ENCODE measurements around the gene TXNDC17. TPM values are rescaled to one million over a fixed set of nuclear protein-coding genes. Genes with fewer than 3 reads are reported as not detected.

The TXNDC17 gene
- total and polyA plus RNA-seq, 2 of the 8 experiments (the other 6 are each of a cell fraction or from before 2014, with no cell fraction given), result 182 to 410 TPM

DNA sequence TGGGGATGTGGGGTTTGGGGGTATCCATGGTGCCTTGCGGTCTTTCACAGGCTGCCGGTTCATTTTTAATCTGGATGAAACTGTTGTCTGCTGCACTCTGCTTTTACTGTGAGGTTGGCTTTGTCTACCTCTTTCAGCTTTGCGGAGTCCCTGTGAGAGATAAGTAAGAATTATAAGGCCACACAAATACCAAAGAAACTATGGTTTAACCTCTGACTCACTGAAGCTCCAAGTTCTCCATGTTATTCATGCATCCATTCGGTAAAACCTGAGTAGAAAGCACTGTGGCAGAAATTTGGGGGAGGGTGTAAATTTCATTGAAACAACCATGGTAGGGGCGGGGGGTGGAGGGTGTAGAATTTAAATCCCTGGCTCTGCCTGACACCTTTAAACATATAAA, 30.8 kb upstream of the TXNDC17 start (continued):
- TF ChIP-seq, protein P1, sequence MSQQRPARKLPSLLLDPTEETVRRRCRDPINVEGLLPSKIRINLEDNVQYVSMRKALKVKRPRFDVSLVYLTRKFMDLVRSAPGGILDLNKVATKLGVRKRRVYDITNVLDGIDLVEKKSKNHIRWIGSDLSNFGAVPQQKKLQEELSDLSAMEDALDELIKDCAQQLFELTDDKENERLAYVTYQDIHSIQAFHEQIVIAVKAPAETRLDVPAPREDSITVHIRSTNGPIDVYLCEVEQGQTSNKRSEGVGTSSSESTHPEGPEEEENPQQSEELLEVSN (IDR thresholded peaks at IDR 0.05), result no peak
- TF ChIP-seq JUN (IDR thresholded peaks at IDR 0.05; ENCODE audit: low read depth, low read length) (no peak), SAP30 (IDR thresholded peaks at IDR 0.05; ENCODE audit: insufficient read depth, insufficient replicate concordance, low read length) (no peak), RFX5 (IDR thresholded peaks at IDR 0.05; ENCODE audit: borderline replicate concordance, low read depth, low read length) (no peak), HDAC2 (IDR thresholded peaks at IDR 0.05; ENCODE audit: borderline replicate concordance in 1 of 2, low read depth in 2 of 2, low read length in 2 of 2) (no peak), POU5F1 (IDR thresholded peaks at IDR 0.05; ENCODE audit: low read depth, low read length) (no peak), SRF (IDR thresholded peaks at IDR 0.05; ENCODE audit: low read depth, low read length) (no peak), ASH2L (IDR thresholded peaks at IDR 0.05; ENCODE audit: low read length) (no peak), RBBP5 (IDR thresholded peaks at IDR 0.05; ENCODE audit: borderline replicate concordance, low read depth, low read length) (no peak)
